HTR-8/SVneo (cell line): ENCODE measurements around the gene CSMD2.
A peak's percentile ranks its signal among the peaks of the same experiment; 100 is the strongest.

Source experiments
- DNase-seq: peaks from one replicate; pipeline ENCODE4 v3.0.0; 2011; ENCODE audit warnings: low spot score, mixed read lengths; ENCODE audit not compliant: insufficient read length
- FAIRE-seq: peaks from 2 replicates; lab custom pipeline; 2011; peaks lifted over from hg19 to GRCh38; lab: Jason Lieb, UNC

CSMD2 gene

GRCh38 chr1:33608825-33609400 is 556.1 kb downstream of the CSMD2 start:
- FAIRE-seq (no peak), DNase-seq (no peak)

- FAIRE-seq (no peak), DNase-seq (no peak)
Measured at GRCh38 chr1:33607444-33608005, 557.5 kb downstream of the CSMD2 start.

- FAIRE-seq (no peak), DNase-seq (no peak)
Measured at GRCh38 chr1:33606272-33606671, 558.8 kb downstream of the CSMD2 start.

GRCh38 chr1:33602271-33602670 is 562.8 kb downstream of the CSMD2 start:
- FAIRE-seq (no peak), DNase-seq (no peak)

GRCh38 chr1:33601751-33602150 is 563.3 kb downstream of the CSMD2 start:
- DNase-seq (no peak), FAIRE-seq (no peak)

DNA sequence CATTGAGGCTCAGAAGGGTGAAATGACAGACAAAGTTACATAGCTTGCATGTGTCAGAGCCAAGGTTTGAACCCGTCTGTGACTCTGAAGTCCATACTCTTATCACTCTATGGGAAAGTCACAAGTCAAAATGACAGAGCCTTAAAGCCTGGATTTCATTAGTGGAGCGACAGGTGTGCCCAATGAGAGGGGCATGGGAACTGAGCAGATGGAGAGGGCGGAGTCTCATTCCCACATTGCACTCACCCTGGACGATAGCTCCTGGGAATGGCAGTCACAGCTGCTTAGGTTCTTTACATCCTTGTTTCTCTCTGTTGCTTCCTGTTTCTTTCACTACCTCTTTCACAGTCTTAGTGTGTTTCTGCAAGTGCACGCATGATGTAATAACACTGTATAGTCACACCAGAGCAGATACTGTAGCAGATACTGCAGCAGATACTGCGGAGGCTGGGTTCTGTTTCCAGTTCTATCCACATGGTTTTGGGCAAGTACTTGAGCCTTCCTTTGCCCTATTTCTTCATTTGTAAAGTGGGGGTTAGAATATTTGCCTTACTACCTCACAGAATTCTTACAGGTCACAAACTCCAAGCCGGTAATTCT is 565.4 kb downstream of the CSMD2 start:
- no peak for FAIRE-seq

DNA sequence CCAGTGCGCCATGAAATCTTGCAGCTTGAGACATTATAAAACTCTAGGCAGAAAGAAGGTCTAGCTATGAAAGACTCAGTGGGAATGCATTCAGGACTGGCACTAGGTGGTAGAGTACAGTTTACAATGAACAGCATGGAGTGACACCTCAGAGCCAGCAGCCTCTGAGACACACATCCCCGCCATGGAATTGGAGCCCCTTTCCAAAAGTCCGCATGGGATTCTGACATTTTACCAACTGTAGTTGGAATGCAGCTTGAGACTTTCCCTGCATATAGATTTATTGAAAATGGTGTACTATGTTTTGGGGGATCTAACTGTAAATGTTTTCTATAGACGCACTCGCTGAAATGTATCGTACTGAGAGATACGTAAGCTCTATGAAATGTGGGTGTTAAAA is 576.3 kb downstream of the CSMD2 start:
- FAIRE-seq: no peak
- DNase-seq: no peak

More for the DNA sequence above, 565.4 kb downstream of the CSMD2 start:
- DNase-seq: no peak

- FAIRE-seq: no peak
- no peak for DNase-seq
Measured at GRCh38 chr1:33586795-33587194, 578.2 kb downstream of the CSMD2 start.

GRCh38 chr1:33586106-33586505 is 578.9 kb downstream of the CSMD2 start:
- peak; percentile 29 for DNase-seq
- no peak for FAIRE-seq

DNA sequence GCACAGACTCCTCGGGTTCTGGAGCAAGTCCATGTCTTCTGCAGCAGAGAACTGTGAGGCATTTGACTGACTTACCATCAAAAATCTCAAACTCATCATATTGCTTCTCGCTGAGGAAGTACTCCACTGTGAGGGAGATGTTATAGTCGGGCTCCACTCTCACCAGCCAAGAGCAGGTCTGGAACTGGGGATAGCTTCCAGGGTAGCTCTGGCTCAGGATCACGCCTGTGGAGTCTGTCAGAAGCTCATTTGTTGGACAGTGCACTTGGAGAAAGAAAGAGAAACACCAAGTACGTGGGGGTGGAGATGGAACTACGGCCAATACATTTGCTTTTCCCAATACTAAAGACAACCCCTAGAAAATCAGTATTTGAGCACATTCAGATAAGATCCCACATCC is 581.5 kb downstream of the CSMD2 start:
- no peak for FAIRE-seq
- DNase-seq: no peak

DNA sequence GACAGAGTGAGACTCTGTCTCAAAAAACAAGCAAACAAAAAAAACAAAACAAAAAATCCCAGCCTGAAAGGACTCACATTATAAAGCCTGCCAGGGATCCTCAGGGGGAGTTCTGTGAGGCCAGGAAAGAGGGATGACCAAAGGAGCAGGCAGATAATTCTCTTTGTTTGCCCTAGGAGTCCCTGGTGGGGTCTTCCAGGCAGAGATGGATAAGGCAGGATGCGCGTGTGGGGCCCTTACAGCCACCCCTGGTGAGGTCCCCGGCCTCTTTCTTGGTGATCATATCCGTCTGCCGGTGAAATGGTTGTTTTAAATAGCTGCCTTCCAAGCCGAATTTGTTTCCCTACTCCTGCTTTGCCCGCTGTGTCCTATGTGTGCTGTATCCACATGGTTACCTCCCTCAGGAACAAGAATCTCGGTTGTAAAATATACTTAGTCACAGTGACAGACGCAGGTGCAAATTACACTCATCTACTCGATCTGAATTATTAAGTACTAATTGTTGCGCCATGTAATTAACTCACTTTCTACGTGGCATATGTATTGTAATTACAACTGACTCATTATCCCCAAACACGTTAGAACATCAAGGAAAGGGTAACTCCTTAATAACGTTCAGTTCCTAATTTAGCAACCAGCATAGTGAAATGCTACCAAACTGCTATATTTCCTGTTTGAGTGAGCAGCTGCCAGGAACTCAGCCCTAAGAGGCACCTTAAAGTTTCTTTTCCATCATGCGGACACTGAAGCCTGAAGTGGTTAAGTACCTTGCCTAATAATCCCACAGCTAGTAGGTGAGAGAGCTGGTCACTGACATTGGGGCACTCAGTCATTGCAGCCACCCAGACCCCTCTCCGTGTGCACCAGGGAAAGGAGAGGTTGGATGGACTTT is 586.2 kb downstream of the CSMD2 start:
- no peak for DNase-seq
- no peak for FAIRE-seq

DNA sequence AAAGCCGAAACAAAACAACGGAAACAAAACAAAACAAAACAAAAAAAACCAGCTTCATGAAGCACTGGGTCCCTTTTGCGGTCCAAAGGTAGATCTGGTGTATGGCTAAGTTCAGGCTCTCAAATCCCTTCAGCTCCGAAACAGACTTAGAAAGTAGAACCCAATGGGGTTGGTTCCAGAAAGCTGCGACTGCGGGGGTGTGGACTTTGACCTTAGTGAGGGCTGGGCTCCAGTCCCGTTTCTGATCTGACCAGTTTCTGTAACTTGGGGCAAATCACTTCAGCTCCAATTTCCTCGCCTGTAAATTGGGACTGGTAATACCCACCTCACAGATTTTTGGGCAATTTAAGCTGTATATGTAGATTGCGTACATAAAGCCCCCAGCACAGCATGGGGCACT is 587.4 kb downstream of the CSMD2 start:
- DNase-seq: no peak
- no peak for FAIRE-seq

DNA sequence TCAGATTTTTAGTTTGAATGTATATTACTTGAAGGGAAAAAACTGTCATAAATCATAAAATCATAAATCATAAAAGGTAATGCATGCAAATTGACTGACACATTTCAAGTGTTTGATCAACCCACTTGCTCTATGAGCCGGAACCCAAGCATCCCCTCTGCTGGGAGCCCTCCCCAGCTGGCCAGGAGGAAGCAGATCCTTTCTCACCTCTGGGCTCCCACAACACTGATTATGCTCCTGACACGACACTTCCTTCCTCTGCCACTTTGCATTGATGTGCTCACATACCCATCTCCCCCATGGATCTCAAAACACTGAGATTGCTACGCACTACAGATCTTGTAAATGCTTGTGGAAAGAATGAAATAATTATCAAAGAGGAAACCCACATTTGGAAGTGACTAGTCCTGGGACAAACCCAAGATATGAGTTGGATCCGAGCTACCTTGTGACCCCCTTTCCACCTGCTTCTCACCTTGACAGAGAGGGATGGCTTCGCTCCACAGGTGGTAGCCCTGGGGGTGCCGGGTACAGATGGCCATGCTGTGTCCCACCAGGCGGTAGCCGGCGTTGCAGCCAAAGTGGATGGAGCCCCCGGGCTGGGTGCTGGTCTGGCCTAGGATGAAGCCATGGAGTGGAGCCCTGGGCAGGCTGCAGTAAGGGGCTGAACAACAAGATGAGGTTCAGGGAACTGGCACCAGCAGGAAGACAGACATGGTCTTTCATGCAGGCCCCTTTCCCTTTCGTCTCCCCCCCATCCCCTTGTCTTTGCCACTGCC is 588.0 kb downstream of the CSMD2 start:
- DNase-seq (no peak), FAIRE-seq (no peak)

- DNase-seq (no peak), FAIRE-seq (no peak)
Measured at GRCh38 chr1:33575324-33575879, 589.6 kb downstream of the CSMD2 start.

- no peak for FAIRE-seq
- DNase-seq: no peak
Measured at GRCh38 chr1:33573661-33574060, 591.4 kb downstream of the CSMD2 start.

DNA sequence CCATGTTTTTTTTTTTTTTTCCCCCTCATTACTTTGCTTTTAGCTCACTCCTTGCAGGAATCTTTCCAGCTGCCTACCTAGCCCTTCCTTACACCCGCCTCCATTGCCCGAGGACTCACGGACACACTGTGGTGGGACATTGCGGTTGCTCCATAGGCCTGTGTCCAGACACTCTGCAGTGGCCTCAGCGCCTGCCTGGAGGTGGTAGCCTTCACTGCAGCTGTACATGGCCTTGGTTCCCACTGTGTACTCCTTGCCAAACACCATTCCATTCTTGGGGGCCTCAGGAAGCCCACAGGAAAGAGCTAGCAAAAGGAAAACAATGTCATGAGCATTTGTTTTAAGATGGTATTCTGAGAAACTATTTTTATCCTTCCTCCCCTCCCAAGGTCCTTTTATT is 592.6 kb downstream of the CSMD2 start:
- no peak for FAIRE-seq
- DNase-seq: no peak

DNA sequence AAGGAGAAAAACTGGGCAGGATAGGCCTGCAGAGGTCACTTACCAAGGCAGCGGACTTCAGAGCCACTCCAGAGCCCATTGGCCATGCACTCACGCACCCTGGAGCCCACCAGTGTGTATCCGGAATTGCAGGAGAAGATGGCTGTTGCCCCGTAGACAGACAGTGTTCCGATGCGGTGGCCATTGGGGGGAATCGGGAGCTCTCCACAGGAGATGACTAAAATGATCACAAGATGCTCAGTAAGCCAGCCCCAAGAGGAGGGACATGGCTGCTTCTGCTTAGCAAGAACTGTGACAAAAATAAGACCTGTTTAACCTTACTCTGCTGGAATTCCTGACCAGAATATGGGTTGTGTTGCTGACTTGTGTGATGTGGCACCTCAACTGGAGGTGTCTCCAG is 595.7 kb downstream of the CSMD2 start:
- FAIRE-seq: no peak
- no peak for DNase-seq

DNA sequence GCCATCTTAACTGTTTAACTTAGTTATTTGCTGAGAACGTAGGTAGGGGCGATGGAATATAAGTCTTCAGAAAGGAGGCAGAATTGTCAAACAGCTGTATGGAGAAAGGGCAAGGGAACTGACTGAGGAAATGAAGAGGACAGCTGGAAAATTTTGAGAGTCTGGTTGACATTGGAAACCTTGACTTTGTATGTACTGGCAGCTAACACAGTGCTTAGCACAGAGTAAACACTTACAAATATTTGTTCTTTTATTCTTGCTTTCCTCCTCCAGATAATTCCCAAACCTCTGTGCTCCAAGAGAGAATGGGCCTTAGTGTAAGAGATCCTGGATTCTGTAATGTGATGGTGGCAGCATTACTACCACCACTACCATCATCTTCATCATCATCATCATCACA is 601.3 kb downstream of the CSMD2 start:
- FAIRE-seq (no peak), DNase-seq (no peak)

DNA sequence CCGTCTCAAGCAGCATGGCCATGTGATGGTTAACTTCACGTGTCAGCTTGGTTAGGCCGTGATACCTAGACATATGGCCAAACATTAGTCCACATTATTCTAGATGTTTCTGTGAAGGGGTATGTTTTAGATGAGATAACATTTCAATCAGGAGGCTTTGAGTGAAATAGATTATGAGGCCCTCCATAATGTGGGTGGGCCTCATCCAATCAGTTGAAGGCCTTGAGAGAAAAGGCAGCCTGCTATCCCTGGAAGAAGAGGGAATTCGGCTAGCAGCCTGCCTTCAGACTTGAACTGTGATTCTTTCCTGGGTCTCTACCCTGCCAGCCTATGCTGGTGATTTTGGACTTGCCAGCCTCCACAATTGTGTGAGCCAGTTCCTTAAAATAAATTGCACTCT is 602.5 kb downstream of the CSMD2 start:
- FAIRE-seq: no peak
- DNase-seq: no peak

- FAIRE-seq: no peak
Measured at GRCh38 chr1:33561576-33561975, 603.5 kb downstream of the CSMD2 start.

More at GRCh38 chr1:33561576-33561975, 603.5 kb downstream of the CSMD2 start:
- no peak for DNase-seq
